H1 (cell line): ENCODE results near the gene RILPL1. TPM values are rescaled to one million over a fixed set of nuclear protein-coding genes. Genes with fewer than 3 reads are reported as not detected.

Experiments
- CTCF ChIA-PET: fragments of 300-600 bp; sonication (Branson Sonifier 250); formaldehyde crosslinking; loops from one replicate; lab custom pipeline; 2021; ENCODE audit not compliant: partially characterized antibody; lab: Charles Lee
- POLR2A ChIA-PET: fragments of 300-600 bp; sonication (Branson Sonifier 250); formaldehyde crosslinking; loops from one replicate; lab custom pipeline; 2021; ENCODE audit warnings: inconsistent platforms; ENCODE audit not compliant: partially characterized antibody; lab: Charles Lee
- DNase-seq, 2 experiments: peaks; one replicate each; pipeline versions ENCODE4 v3.0.0 to v3.0.0-alpha.2; 2010 to 2022; ENCODE audit warnings: low spot score in 2 of 2, low read depth in 1 of 2, mixed read lengths in 1 of 2
- FAIRE-seq: peaks from 2 replicates; lab custom pipeline; 2011; peaks lifted over from hg19 to GRCh38; lab: Jason Lieb, UNC
- H2AFZ ChIP-seq: 2 replicates; pipeline ENCODE4 v1.8.1; 2012; ENCODE audit warnings: low read length, inconsistent platforms
- H2AK5ac ChIP-seq: 2 replicates; pipeline ENCODE4 v1.6.1; 2013; ENCODE audit warnings: low read depth, low read length
- H2BK120ac ChIP-seq: replicated peaks from 2 replicates; pipeline ENCODE3; 2013; ENCODE audit warnings: low read depth, low read length, inconsistent platforms
- H2BK12ac ChIP-seq: 2 replicates; pipeline ENCODE4 v1.6.1; 2013; ENCODE audit warnings: low read depth, low read length
- H2BK15ac ChIP-seq: 2 replicates; pipeline ENCODE4 v1.6.1; 2013; ENCODE audit warnings: low read length
- H2BK20ac ChIP-seq: 2 replicates; pipeline ENCODE4 v1.6.1; 2013; ENCODE audit warnings: low read length
- H2BK5ac ChIP-seq: 2 replicates; pipeline ENCODE4 v1.6.1; 2013; ENCODE audit warnings: low read depth, low read length
- H3K14ac ChIP-seq: 2 replicates; pipeline ENCODE4 v1.6.1; 2013; ENCODE audit warnings: inconsistent platforms; ENCODE audit not compliant: insufficient read length
- H3K18ac ChIP-seq: 2 replicates; pipeline ENCODE4 v1.6.1; 2013; ENCODE audit warnings: low read length; ENCODE audit errors: extremely low read depth
- H3K23ac ChIP-seq: 2 replicates; pipeline ENCODE4 v1.6.1; 2013; ENCODE audit warnings: inconsistent platforms; ENCODE audit not compliant: insufficient read length
- H3K23me2 ChIP-seq: 2 replicates; pipeline ENCODE4 v1.6.1; 2013; ENCODE audit warnings: low read depth, low read length
- H3K27ac ChIP-seq: 2 replicates; pipeline ENCODE4 v1.6.1; 2011; ENCODE audit warnings: low read depth, low read length, inconsistent platforms
- H3K27me3 ChIP-seq, 4 experiments: replicated peaks in 1 of 4; 1 replicate in 1 of 4; 2 replicates in 3 of 4; pipeline versions ENCODE4 v1.6.1 to v1.8.1; 2011 to 2013; ENCODE audit warnings: low read length in 3 of 4, mild to moderate bottlenecking in 3 of 4, inconsistent platforms in 2 of 4, mixed read lengths in 2 of 4, moderate library complexity in 1 of 4; ENCODE audit not compliant: control insufficient read depth in 3 of 4, insufficient read depth in 3 of 4; ENCODE audit errors: extremely low read depth in 1 of 4
- H3K36me3 ChIP-seq, 4 experiments: 2 replicates each; pipeline versions ENCODE4 v1.6.1 to v1.8.1; 2011 to 2013; ENCODE audit warnings: mild to moderate bottlenecking in 4 of 4, low read length in 3 of 4, moderate library complexity in 2 of 4, control low read depth in 1 of 4, inconsistent platforms in 1 of 4; ENCODE audit not compliant: insufficient read depth in 4 of 4, control insufficient read depth in 2 of 4
- H3K4ac ChIP-seq: replicated peaks from 2 replicates; pipeline ENCODE3; 2013; ENCODE audit warnings: low read length, low read depth, mixed read lengths, inconsistent platforms; ENCODE audit not compliant: insufficient read length
- H3K4me1 ChIP-seq, 4 experiments: replicated peaks in 1 of 4; 1 replicate in 1 of 4; 2 replicates in 3 of 4; pipeline versions ENCODE4 v1.6.1 to v1.8.1; 2011 to 2013; ENCODE audit warnings: low read length in 3 of 4, inconsistent platforms in 2 of 4, mixed read lengths in 1 of 4; ENCODE audit not compliant: insufficient read depth in 4 of 4, control insufficient read depth in 3 of 4
- H3K4me2 ChIP-seq, 2 experiments: 2 replicates each; pipeline versions ENCODE4 v1.6.1 to v1.8.1; 2011 to 2013; ENCODE audit warnings: low read depth in 2 of 2, low read length in 2 of 2, control low read depth in 1 of 2, inconsistent platforms in 1 of 2, mild to moderate bottlenecking in 1 of 2; ENCODE audit not compliant: insufficient read depth in 1 of 2
- H3K4me3 ChIP-seq, 4 experiments: fragments of 200-600, 300-600 bp in 1 of 4; sonication (generic), shearing (Covaris generic), sonication (Bioruptor Twin) in 1 of 4; 2 replicates each; pipeline versions ENCODE4 v1.5.1 to v1.8.1; 2011 to 2016; ENCODE audit warnings: low read length in 4 of 4, low read depth in 3 of 4, control low read depth in 2 of 4, inconsistent platforms in 2 of 4, mild to moderate bottlenecking in 2 of 4, mixed read lengths in 1 of 4, moderate library complexity in 1 of 4; ENCODE audit not compliant: insufficient read depth in 2 of 4; ENCODE audit errors: extremely low read depth in 1 of 4
- H3K56ac ChIP-seq: replicated peaks from 2 replicates; pipeline ENCODE3; 2013; ENCODE audit warnings: low read depth, mild to moderate bottlenecking, mixed read lengths, low read length, inconsistent platforms; ENCODE audit not compliant: insufficient read length
- H3K79me1 ChIP-seq: 2 replicates; pipeline ENCODE4 v1.6.1; 2013; ENCODE audit warnings: low read depth, low read length, control low read depth
- H3K79me2 ChIP-seq, 2 experiments: 2 replicates each; pipeline versions ENCODE4 v1.6.1 to v1.8.1; 2012 to 2013; ENCODE audit warnings: low read length in 2 of 2, mild to moderate bottlenecking in 2 of 2, inconsistent platforms in 1 of 2; ENCODE audit not compliant: insufficient read depth in 2 of 2, control insufficient read depth in 1 of 2
- H3K9ac ChIP-seq, 4 experiments: replicated peaks in 1 of 4; 1 replicate in 1 of 4; 2 replicates in 3 of 4; pipeline versions ENCODE4 v1.6.1 to v1.8.1; 2011 to 2013; ENCODE audit warnings: low read depth in 3 of 4, low read length in 3 of 4, control low read depth in 2 of 4, mild to moderate bottlenecking in 2 of 4, moderate library complexity in 2 of 4, inconsistent platforms in 1 of 4; ENCODE audit errors: extremely low read depth in 1 of 4
- H3K9me3 ChIP-seq, 2 experiments: 2 replicates each; pipeline versions ENCODE4 v1.6.1 to v1.8.1; 2012 to 2013; ENCODE audit warnings: mild to moderate bottlenecking in 2 of 2, moderate library complexity in 2 of 2, control low read depth in 1 of 2, inconsistent platforms in 1 of 2, low read depth in 1 of 2, low read length in 1 of 2, mixed read lengths in 1 of 2; ENCODE audit not compliant: insufficient read depth in 2 of 2
- H4K20me1 ChIP-seq, 2 experiments: replicated peaks in 1 of 2; 2 replicates each; pipeline versions ENCODE3 to v1.8.1; 2011 to 2013; ENCODE audit warnings: inconsistent platforms in 2 of 2, low read length in 2 of 2, mild to moderate bottlenecking in 1 of 2; ENCODE audit not compliant: insufficient read depth in 2 of 2, control insufficient read depth in 1 of 2
- H4K5ac ChIP-seq: 2 replicates; pipeline ENCODE4 v1.6.1; 2013; ENCODE audit warnings: low read length, low read depth, mixed read lengths, inconsistent platforms; ENCODE audit not compliant: insufficient read length
- H4K8ac ChIP-seq: 2 replicates; pipeline ENCODE4 v1.8.0; 2013; ENCODE audit warnings: mild to moderate bottlenecking, moderate library complexity, low read length, inconsistent platforms; ENCODE audit not compliant: insufficient read depth; ENCODE audit errors: extremely low read depth
- H4K91ac ChIP-seq: replicated peaks from 2 replicates; pipeline ENCODE3; 2013; ENCODE audit warnings: low read length, mixed read lengths, inconsistent platforms; ENCODE audit not compliant: insufficient read length
- SP4 ChIP-seq: IDR thresholded peaks from 2 replicates; pipeline ENCODE4 v1.6.1; 2012; ENCODE audit warnings: low read length, inconsistent platforms
- WGBS, 2 experiments: shearing (Covaris generic) in 1 of 2; methylation state at CpG; one replicate each; pipeline versions ENCODE4 v1.1.6 to v1.1.7; 2013 to 2015; ENCODE audit warnings: low lambda C conversion rate in 2 of 2, mixed read lengths in 2 of 2, inconsistent platforms in 1 of 2, low coverage in 1 of 2, missing lambda C conversion rate in 1 of 2; ENCODE audit not compliant: insufficient replicate concordance in 2 of 2, insufficient coverage in 1 of 2, insufficient read length in 1 of 2; ENCODE audit errors: extremely low coverage in 1 of 2, missing lambda C conversion rate in 1 of 2; 5-methylcytosine and 5-hydroxymethylcytosine counted together
- polyA plus RNA-seq, 7 experiments: library from polyadenylated mRNA; depleted of rRNA in 3 of 7; stranded (reverse) in 5 of 7; unstranded in 2 of 7; fragments of >200 nt in 5 of 7; fragments of 200-250 nt in 2 of 7; gene quantifications; 1 replicate in 5 of 7; 2 replicates in 1 of 7; 4 replicates in 1 of 7; pipeline versions ENCODE4 v1.2.1 to v1.2.3, GENCODE V29; 2011 to 2013; ENCODE audit warnings: missing spikeins in 2 of 7, mixed read lengths in 2 of 7
- total RNA-seq: library from RNA; stranded (reverse); fragmentation: NEBNext Ultra II Directional; extraction: Animal tissue kit (Norgen Biotek cat#: 25700); gene quantifications from 2 replicates; pipeline ENCODE4 v1.2.1, GENCODE V29; 2021
- TF ChIP-seq, protein P1 (sequence below): IDR thresholded peaks from 2 replicates; pipeline ENCODE4 v1.6.1; 2012; ENCODE audit warnings: low read length, inconsistent platforms

RILPL1 gene
- total and polyA plus RNA-seq, 2 of the 8 experiments (the other 6 are each of a cell fraction or from before 2014, with no cell fraction given) = 6.7 to 9.4 TPM

DNA sequence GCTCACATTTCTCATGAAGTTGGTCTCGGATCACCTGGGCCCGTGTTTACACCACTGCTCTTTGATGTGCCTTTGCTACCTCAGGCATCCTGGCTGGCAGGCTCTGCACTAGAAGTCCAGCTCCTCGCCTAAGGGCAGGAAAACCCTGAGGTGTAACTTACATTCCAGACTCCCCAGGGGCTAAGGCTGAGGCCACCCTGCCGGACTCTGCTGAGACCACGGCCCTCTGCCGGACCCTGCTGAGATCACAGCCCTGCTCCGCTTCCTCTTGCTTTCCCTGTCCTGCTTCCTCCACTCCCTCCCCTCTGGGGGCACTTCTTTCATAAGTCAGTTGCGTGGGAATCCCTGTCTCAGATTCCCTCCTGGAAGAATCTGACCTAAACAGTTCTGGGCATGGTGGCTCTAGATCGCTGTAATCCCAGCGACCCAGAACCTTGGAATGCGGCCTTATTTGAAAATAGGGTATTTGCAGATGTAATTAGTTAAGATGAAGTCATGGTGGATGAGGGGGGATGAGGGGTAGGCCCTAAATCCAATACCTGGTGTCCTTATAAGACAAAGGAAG, 17.2 kb downstream of the RILPL1 start:
- H3K56ac ChIP-seq = no peak overlapping the region
- no peak overlapping the region for H4K5ac ChIP-seq
- no peak overlapping the region for H4K8ac ChIP-seq
- H3K27ac ChIP-seq = no peak overlapping the region
- no peaks in the 10 kb centered on the region for H3K27me3 ChIP-seq
- H3K79me1 ChIP-seq = peaks cover 2% of the 10 kb centered on the region; the same call in 1 of the 2 replicates
- H2BK120ac ChIP-seq = no peak overlapping the region
- no peak overlapping the region for H3K9ac ChIP-seq
- 0 out of 7 replicates have a peak, but pooled peaks cover 0 to 2% (median 0%) of the 10 kb centered on the region in 4 experiments for H3K4me1 ChIP-seq
- peaks cover 0 to 6% of the 10 kb centered on the region in 2 experiments for H4K20me1 ChIP-seq
- no peak overlapping the region for H3K18ac ChIP-seq
- H3K4ac ChIP-seq = no peak overlapping the region
- H3K4me2 ChIP-seq = no peak overlapping the region
- H3K23me2 ChIP-seq = peaks cover 18% of the 10 kb centered on the region; the same call in 1 of the 2 replicates
- no peak for DNase-seq
- no peak overlapping the region for H2AK5ac ChIP-seq
- H3K9me3 ChIP-seq = no peaks in the 10 kb centered on the region
- H2BK15ac ChIP-seq = no peak overlapping the region
- POLR2A ChIA-PET = interaction anchor here (0.6 to 1.6 kb wide), 6 partner anchors 9 to 267 kb away, joined by 3 to 4 read pairs (median 3); no protein-coding TSS in a partner anchor
- CTCF ChIA-PET = interaction anchor here (0.6 to 1.1 kb wide), 3 partner anchors 10 to 18 kb away, joined by 3 read pairs; no protein-coding TSS in a partner anchor
- H3K14ac ChIP-seq = no peak overlapping the region
- H3K79me2 ChIP-seq = no peaks in the 10 kb centered on the region
- H2BK5ac ChIP-seq = no peak overlapping the region
- H2BK20ac ChIP-seq = no peak overlapping the region
- 85% methylated on average over 11 of the region's 11 CpGs; no CpG with 5 or more reads in 1 of the 2 experiments for whole genome bisulfite sequencing, 2 experiments
- H4K91ac ChIP-seq = no peak overlapping the region
- no peak overlapping the region for H3K4me3 ChIP-seq
- no peak overlapping the region for H2BK12ac ChIP-seq
- H3K36me3 ChIP-seq = peaks cover 2 to 22% (median 6%) of the 10 kb centered on the region in 4 experiments; a peak in 5 of 8 replicates
- H2AFZ ChIP-seq = no peak overlapping the region
- H3K23ac ChIP-seq = no peak overlapping the region
- no peak for FAIRE-seq
- TF ChIP-seq, protein P1, sequence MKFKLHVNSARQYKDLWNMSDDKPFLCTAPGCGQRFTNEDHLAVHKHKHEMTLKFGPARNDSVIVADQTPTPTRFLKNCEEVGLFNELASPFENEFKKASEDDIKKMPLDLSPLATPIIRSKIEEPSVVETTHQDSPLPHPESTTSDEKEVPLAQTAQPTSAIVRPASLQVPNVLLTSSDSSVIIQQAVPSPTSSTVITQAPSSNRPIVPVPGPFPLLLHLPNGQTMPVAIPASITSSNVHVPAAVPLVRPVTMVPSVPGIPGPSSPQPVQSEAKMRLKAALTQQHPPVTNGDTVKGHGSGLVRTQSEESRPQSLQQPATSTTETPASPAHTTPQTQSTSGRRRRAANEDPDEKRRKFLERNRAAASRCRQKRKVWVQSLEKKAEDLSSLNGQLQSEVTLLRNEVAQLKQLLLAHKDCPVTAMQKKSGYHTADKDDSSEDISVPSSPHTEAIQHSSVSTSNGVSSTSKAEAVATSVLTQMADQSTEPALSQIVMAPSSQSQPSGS = no peak
- TF ChIP-seq SP4 = no peak
